MG63 (cell line): ENCODE measurements around the gene SUCO. TPM values are rescaled to one million over a fixed set of nuclear protein-coding genes. Genes with fewer than 3 reads are reported as not detected.

ENCODE experiments used
- DNase-seq: peaks from one replicate; pipeline ENCODE4 v3.0.0-alpha.2; 2020
- H3K27me3 ChIP-seq: fragments of 250-450 bp; sonication (Bioruptor Pico); 2 replicates; pipeline ENCODE4 v1.5.1; 2020; ENCODE audit warnings: mild to moderate bottlenecking, moderate library complexity
- H3K36me3 ChIP-seq: fragments of 250-450 bp; sonication (Bioruptor Pico); 2 replicates; pipeline ENCODE4 v1.5.1; 2020; ENCODE audit warnings: mild to moderate bottlenecking, moderate library complexity
- H3K4me3 ChIP-seq: fragments of 250-450 bp; sonication (Bioruptor Pico); 2 replicates; pipeline ENCODE4 v1.5.1; 2020; ENCODE audit warnings: mild to moderate bottlenecking, moderate library complexity
- H3K9me3 ChIP-seq: fragments of 250-450 bp; sonication (Bioruptor Pico); 2 replicates; pipeline ENCODE4 v1.5.1; 2020; ENCODE audit warnings: mild to moderate bottlenecking, moderate library complexity
- total RNA-seq: library from RNA; depleted of rRNA; stranded (reverse); fragments of >200 nt; shearing (Covaris generic); gene quantifications from 2 replicates; pipeline ENCODE4 v1.2.3, GENCODE V29; 2014; ENCODE audit warnings: low replicate concordance

Gene SUCO
- total RNA-seq, 1 experiment from 2014 or later, result 2.9 TPM

GRCh38 chr1:172544481-172545104 is 11.6 kb downstream of the SUCO start:
- Histone ChIP-seq H3K36me3 (no peaks in the 10 kb centered on the region), H3K4me3 (no peak overlapping the region), H3K27me3 (no peaks in the 10 kb centered on the region), H3K9me3 (no peaks in the 10 kb centered on the region)
- DNase-seq, result no peak

GRCh38 chr1:172545396-172546004 is 12.6 kb downstream of the SUCO start:
- DNase-seq, result no peak
- no peaks in the 10 kb centered on the region for H3K9me3 ChIP-seq
- no peaks in the 10 kb centered on the region for H3K36me3 ChIP-seq
- no peaks in the 10 kb centered on the region for H3K27me3 ChIP-seq
- H3K4me3 ChIP-seq, result no peak overlapping the region

- H3K9me3 ChIP-seq, result no peaks in the 10 kb centered on the region
- H3K27me3 ChIP-seq, result no peaks in the 10 kb centered on the region
- no peak for DNase-seq
- no peaks in the 10 kb centered on the region for H3K36me3 ChIP-seq
- no peak overlapping the region for H3K4me3 ChIP-seq
Measured at GRCh38 chr1:172547071-172547470, 14.1 kb downstream of the SUCO start.

- Histone ChIP-seq H3K27me3 (no peaks in the 10 kb centered on the region), H3K9me3 (no peaks in the 10 kb centered on the region), H3K4me3 (no peak overlapping the region), H3K36me3 (no peaks in the 10 kb centered on the region)
- no peak for DNase-seq
Measured at GRCh38 chr1:172549621-172550280, 16.8 kb downstream of the SUCO start.

GRCh38 chr1:172551279-172551678 is 18.3 kb downstream of the SUCO start:
- no peaks in the 10 kb centered on the region for H3K9me3 ChIP-seq
- H3K27me3 ChIP-seq, result no peaks in the 10 kb centered on the region
- no peak for DNase-seq
- H3K4me3 ChIP-seq, result no peak overlapping the region
- peaks cover 5% of the 10 kb centered on the region for H3K36me3 ChIP-seq

- H3K4me3 ChIP-seq, result no peak overlapping the region
- H3K9me3 ChIP-seq, result no peaks in the 10 kb centered on the region
- no peaks in the 10 kb centered on the region for H3K27me3 ChIP-seq
- no peak for DNase-seq
- H3K36me3 ChIP-seq, result peaks cover 13% of the 10 kb centered on the region
Measured at GRCh38 chr1:172554915-172555314, 22.0 kb downstream of the SUCO start.

- Histone ChIP-seq H3K4me3 (no peak overlapping the region), H3K27me3 (no peaks in the 10 kb centered on the region), H3K9me3 (no peaks in the 10 kb centered on the region), H3K36me3 (peaks cover 13% of the 10 kb centered on the region)
- no peak for DNase-seq
Measured at GRCh38 chr1:172556461-172556860, 23.5 kb downstream of the SUCO start.

- Histone ChIP-seq H3K27me3 (no peaks in the 10 kb centered on the region), H3K9me3 (no peaks in the 10 kb centered on the region), H3K36me3 (peaks cover 13% of the 10 kb centered on the region), H3K4me3 (no peak overlapping the region)
- no peak for DNase-seq
Measured at GRCh38 chr1:172557270-172557669, 24.3 kb downstream of the SUCO start.

GRCh38 chr1:172559572-172560210 is 26.7 kb downstream of the SUCO start:
- H3K27me3 ChIP-seq, result no peaks in the 10 kb centered on the region
- DNase-seq, result no peak
- H3K9me3 ChIP-seq, result no peaks in the 10 kb centered on the region
- no peak overlapping the region for H3K4me3 ChIP-seq
- peaks cover 13% of the 10 kb centered on the region for H3K36me3 ChIP-seq

- no peak overlapping the region for H3K4me3 ChIP-seq
- no peak for DNase-seq
- peaks cover 8% of the 10 kb centered on the region for H3K36me3 ChIP-seq
- no peaks in the 10 kb centered on the region for H3K27me3 ChIP-seq
- no peaks in the 10 kb centered on the region for H3K9me3 ChIP-seq
Measured at GRCh38 chr1:172561252-172561651, 28.3 kb downstream of the SUCO start.

- Histone ChIP-seq H3K9me3 (no peaks in the 10 kb centered on the region), H3K36me3 (peaks cover 6% of the 10 kb centered on the region), H3K27me3 (no peaks in the 10 kb centered on the region), H3K4me3 (no peak overlapping the region)
- no peak for DNase-seq
Measured at GRCh38 chr1:172566196-172566997, 33.4 kb downstream of the SUCO start.

- H3K9me3 ChIP-seq, result no peaks in the 10 kb centered on the region
- peaks cover 6% of the 10 kb centered on the region for H3K36me3 ChIP-seq
- H3K4me3 ChIP-seq, result no peak overlapping the region
- no peak for DNase-seq
- H3K27me3 ChIP-seq, result no peaks in the 10 kb centered on the region
Measured at GRCh38 chr1:172567720-172568119, 34.8 kb downstream of the SUCO start.

GRCh38 chr1:172574080-172574479 is 41.1 kb downstream of the SUCO start:
- Histone ChIP-seq H3K36me3 (peaks cover 11% of the 10 kb centered on the region), H3K27me3 (no peaks in the 10 kb centered on the region), H3K9me3 (no peaks in the 10 kb centered on the region), H3K4me3 (no peak overlapping the region)
- DNase-seq, result no peak

GRCh38 chr1:172578586-172578985 is 45.6 kb downstream of the SUCO start:
- H3K4me3 ChIP-seq, result no peak overlapping the region
- DNase-seq, result no peak
- no peaks in the 10 kb centered on the region for H3K9me3 ChIP-seq
- H3K36me3 ChIP-seq, result peaks cover 10% of the 10 kb centered on the region
- no peaks in the 10 kb centered on the region for H3K27me3 ChIP-seq

GRCh38 chr1:172581273-172581672 is 48.3 kb downstream of the SUCO start:
- Histone ChIP-seq H3K27me3 (no peaks in the 10 kb centered on the region), H3K9me3 (no peaks in the 10 kb centered on the region), H3K4me3 (no peak overlapping the region), H3K36me3 (peaks cover 5% of the 10 kb centered on the region)
- no peak for DNase-seq

- no peak for DNase-seq
- Histone ChIP-seq H3K36me3 (peaks cover 5% of the 10 kb centered on the region), H3K4me3 (no peak overlapping the region), H3K27me3 (no peaks in the 10 kb centered on the region), H3K9me3 (no peaks in the 10 kb centered on the region)
Measured at GRCh38 chr1:172581779-172582178, 48.8 kb downstream of the SUCO start.

GRCh38 chr1:172582889-172583288 is 49.9 kb downstream of the SUCO start:
- no peak overlapping the region for H3K4me3 ChIP-seq
- peaks cover 7% of the 10 kb centered on the region for H3K36me3 ChIP-seq
- H3K27me3 ChIP-seq, result no peaks in the 10 kb centered on the region
- no peaks in the 10 kb centered on the region for H3K9me3 ChIP-seq
- no peak for DNase-seq
